ENCODE results near the gene HMGN5. TPM values are rescaled to one million over a fixed set of nuclear protein-coding genes. Genes with fewer than 3 reads are reported as not detected.

HMGN5 gene
- total RNA-seq, 1 experiment from 2014 or later, result 13.0 TPM

DNA sequence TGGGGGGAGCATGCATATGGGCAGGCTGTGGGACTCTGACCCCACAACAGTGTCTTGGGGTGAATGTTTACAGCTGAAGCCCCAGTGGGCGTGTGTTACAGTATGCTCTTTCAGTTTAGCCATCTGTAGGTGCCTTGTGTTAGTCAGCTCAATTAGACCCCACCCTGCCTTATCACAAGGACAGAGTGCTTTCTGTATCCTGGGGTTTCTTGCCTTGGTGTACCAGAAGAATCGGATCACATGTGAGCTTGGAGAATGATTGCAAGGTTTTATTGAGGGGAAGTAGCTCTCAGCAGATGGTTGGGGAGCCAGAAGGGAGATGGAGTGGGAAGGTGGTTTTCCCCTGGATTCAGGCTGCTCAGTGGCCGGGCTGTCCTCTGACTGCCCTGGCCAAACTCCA is 27.5 kb upstream of the HMGN5 start:
- no peak overlapping the region for H3K23ac ChIP-seq (ENCODE audit: insufficient read length, low read depth, low read length)
- peaks cover 6% of the 10 kb centered on the region for H3K9me3 ChIP-seq (ENCODE audit: control insufficient read depth, low read depth, low read length)
- H4K20me1 ChIP-seq (ENCODE audit: control insufficient read depth, insufficient read depth, insufficient read length), result no peaks in the 10 kb centered on the region
- H3K4ac ChIP-seq (ENCODE audit: low read depth, low read length), result no peak overlapping the region
- H3K4me1 ChIP-seq (ENCODE audit: insufficient read depth, low read length), result no peaks in the 10 kb centered on the region
- no peaks in the 10 kb centered on the region for H3K27me3 ChIP-seq (ENCODE audit: insufficient read depth, low read length)
- H3K27ac ChIP-seq (ENCODE audit: insufficient read length, low read depth, low read length), result no peak overlapping the region
- no CpG with 5 or more reads among the region's 3 CpGs for WGBS (ENCODE audit: extremely low coverage, insufficient read length, low lambda C conversion rate)
- H3T11ph ChIP-seq (ENCODE audit: low read length), result no peak overlapping the region
- no peak overlapping the region for H3K9ac ChIP-seq (ENCODE audit: extremely low read depth, insufficient read length, low read length)
- H3K4me2 ChIP-seq (ENCODE audit: insufficient read depth, insufficient read length, low read length), result no peak overlapping the region
- no peak overlapping the region for H2BK5ac ChIP-seq (ENCODE audit: insufficient read length, low read length)
- H3K14ac ChIP-seq (ENCODE audit: insufficient read depth, low read length), result no peak overlapping the region
- no peaks in the 10 kb centered on the region for H3K79me1 ChIP-seq (ENCODE audit: insufficient read depth, low read depth, low read length, poor library complexity, severe bottlenecking)
- no peak overlapping the region for H2AK5ac ChIP-seq (ENCODE audit: insufficient read length, low read length)
- no peak for DNase-seq
- peaks cover 11 to 18% of the 10 kb centered on the region in 2 experiments for H3K4me1 Mint-ChIP-seq
- H2BK15ac ChIP-seq (ENCODE audit: low read depth, low read length), result no peak overlapping the region
- peaks cover 50 to 55% of the 10 kb centered on the region in 2 experiments for H3K9me3 Mint-ChIP-seq
- H4K8ac ChIP-seq (replicated peaks; ENCODE audit: insufficient read length, low read depth, low read length), result no peak overlapping the region
- no peaks in the 10 kb centered on the region for H3K23me2 ChIP-seq (ENCODE audit: insufficient read length, low read depth, low read length, poor library complexity, severe bottlenecking)
- H3K27me3 Mint-ChIP-seq (ENCODE audit: low read depth), result no peaks in the 10 kb centered on the region
- peaks cover 0 to 5% (median 5%) of the 10 kb centered on the region in 3 experiments; a peak in 6 of 7 replicates for H3K36me3 Mint-ChIP-seq (ENCODE audit: insufficient read depth in 1 of 3, low read depth in 3 of 3)
- no peak overlapping the region for H2AFZ ChIP-seq (ENCODE audit: low read length)
- H3K4me3 Mint-ChIP-seq, result no peak overlapping the region
- no peak overlapping the region for H3K56ac ChIP-seq (ENCODE audit: insufficient read length, low read depth, low read length)
- H2BK20ac ChIP-seq (ENCODE audit: low read depth, low read length, poor library complexity, severe bottlenecking), result no peak overlapping the region
- no peak for TF ChIP-seq CTCF (conservative IDR thresholded peaks at IDR 0.05)
- H3K18ac ChIP-seq (ENCODE audit: insufficient read length, low read depth, low read length), result no peak overlapping the region
- H4K5ac ChIP-seq (ENCODE audit: insufficient read length, low read depth, low read length), result no peak overlapping the region
- H2BK12ac ChIP-seq (ENCODE audit: insufficient read length, low read depth, low read length), result no peak overlapping the region
- H4K91ac ChIP-seq (ENCODE audit: insufficient read length, low read depth, low read length), result no peak overlapping the region
- no peak overlapping the region for H3K27ac Mint-ChIP-seq
- H2BK120ac ChIP-seq (ENCODE audit: low read depth, low read length, poor library complexity, severe bottlenecking), result no peak overlapping the region
- H3K79me2 ChIP-seq (ENCODE audit: insufficient read depth, low read length), result no peaks in the 10 kb centered on the region
